ENCODE data around the gene OR52A5. TPM values are rescaled to one million over a fixed set of nuclear protein-coding genes. Genes with fewer than 3 reads are reported as not detected.

The OR52A5 gene
- not detected in 2 replicates for total RNA-seq

GRCh38 chr11:5137996-5138395 lies at the start of gene OR52A5:
Gene OR52A5, minus strand, starts transcription at chr11:5138356. Its CDS starts 5,714 bp downstream, at chr11:5132642.

DNA sequence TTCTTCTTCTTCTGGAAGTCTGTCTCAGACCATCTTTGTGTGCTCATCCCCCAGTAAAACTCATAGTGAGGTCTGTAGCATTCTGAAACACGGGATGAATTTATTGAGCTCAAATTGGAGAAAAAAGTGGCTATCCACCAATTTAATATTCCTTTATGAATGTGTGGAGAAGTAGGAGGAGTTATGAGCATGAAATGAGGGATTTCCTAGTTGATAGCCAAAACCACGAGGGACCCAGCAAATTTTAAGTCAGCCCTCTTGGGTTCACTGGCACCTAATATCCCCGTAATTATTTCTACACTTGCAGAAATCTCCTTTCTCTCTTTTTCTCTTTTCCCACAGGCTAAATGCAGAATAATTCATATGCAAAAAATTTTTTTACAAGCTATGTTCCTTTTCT lies 16.5 kb upstream of the OR52A5 start, which contains the start of gene OR52A1:
TSS of gene OR52A1 (minus strand) at position 101 of the 400 bp plus-strand sequence. CDS start 2,388 bp downstream, outside the sequence.

Other genes with a start within 250 kb of the OR52A5 start
- not detected in 2 replicates for gene OR51A7, start 234.6 kb downstream of the OR52A5 start, total RNA-seq
- gene OR51G2, start 219.0 kb downstream of the OR52A5 start, total RNA-seq, result not detected in 2 replicates
- not detected in 2 replicates for gene OR51G1, start 214.0 kb downstream of the OR52A5 start, total RNA-seq
- gene OR51A4, start 190.8 kb downstream of the OR52A5 start, total RNA-seq, result not detected in 2 replicates
- gene OR51A2, start 182.6 kb downstream of the OR52A5 start, total RNA-seq, result not detected in 2 replicates
- not detected in 2 replicates for gene OR51L1, start 143.5 kb downstream of the OR52A5 start, total RNA-seq
- gene OR52J3, start 91.8 kb downstream of the OR52A5 start, total RNA-seq, result not detected in 2 replicates
- gene OR52E2, start 78.7 kb downstream of the OR52A5 start, total RNA-seq, result not detected in 2 replicates
- gene OR52E1, start 68.8 kb downstream of the OR52A5 start, total RNA-seq, result not detected in 2 replicates
- not detected in 2 replicates for gene OR52A1, start 16.4 kb upstream of the OR52A5 start, total RNA-seq
- not detected in 2 replicates for gene OR51V1, start 62.3 kb upstream of the OR52A5 start, total RNA-seq
- gene HBB, start 88.7 kb upstream of the OR52A5 start, total RNA-seq, result not detected in 2 replicates
- gene HBD, start 96.1 kb upstream of the OR52A5 start, total RNA-seq, result not detected in 2 replicates
- gene HBG1, start 111.5 kb upstream of the OR52A5 start, total RNA-seq, result not detected in 2 replicates
- gene HBG2, start 116.4 kb upstream of the OR52A5 start, total RNA-seq, result not detected in 2 replicates
- gene HBE1, start 131.6 kb upstream of the OR52A5 start, total RNA-seq, result not detected in 2 replicates
- not detected in 2 replicates for gene OR51B4, start 163.6 kb upstream of the OR52A5 start, total RNA-seq
- not detected in 2 replicates for gene OR51B2, start 185.9 kb upstream of the OR52A5 start, total RNA-seq
- gene OR51B5, start 205.2 kb upstream of the OR52A5 start, total RNA-seq, result not detected in 2 replicates
- not detected in 2 replicates for gene OR51B6, start 213.2 kb upstream of the OR52A5 start, total RNA-seq
- gene OR51M1, start 245.5 kb upstream of the OR52A5 start, total RNA-seq, result not detected in 2 replicates

Data from mesangial cell (primary cell).